Smooth muscle cell of trachea (primary cell): ENCODE results near the gene ZSCAN1. TPM values are rescaled to one million over a fixed set of nuclear protein-coding genes. Genes with fewer than 3 reads are reported as not detected.

ENCODE experiments used
- total RNA-seq: library from RNA; depleted of rRNA; stranded (reverse); fragments of >200 nt; gene quantifications from 2 replicates; pipeline ENCODE4 v1.2.1, GENCODE V29; 2014

The ZSCAN1 gene
- 0.83 TPM in 1 of 2 replicates, not detected in the other for total RNA-seq

GRCh38 chr19:58033741-58034476, at the start of gene ZSCAN1:
ZSCAN1 (plus strand) TSS chr19:58034025; CDS start chr19:58037837, 3,812 bp downstream.

GRCh38 chr19:58002384-58003173, 31.2 kb upstream of the ZSCAN1 start, which contains the start of gene ZNF606:
ZNF606 (minus strand) TSS chr19:58002820; CDS start chr19:58001319, 1,501 bp downstream.

GRCh38 chr19:58059003-58059670, 25.3 kb downstream of the ZSCAN1 start, which contains the start of gene ZNF135:
ZNF135 (plus strand) TSS chr19:58059282; CDS start chr19:58060003, 721 bp downstream.

GRCh38 chr19:58097781-58098681, 64.2 kb downstream of the ZSCAN1 start, which contains the start of gene ZSCAN18:
ZSCAN18 (minus strand) TSS chr19:58098231; CDS start chr19:58090267, 7,964 bp downstream.

Other genes starting within 250 kb of the ZSCAN1 start
- gene ZNF552, start 219.1 kb upstream of the ZSCAN1 start, total RNA-seq, result 2.8 and 6.8 TPM in 2 replicates
- gene ZNF587B, start 203.7 kb upstream of the ZSCAN1 start, total RNA-seq, result 15.7 and 25.2 TPM in 2 replicates
- 22.3 and 35.3 TPM in 2 replicates for gene ZNF587, start 184.2 kb upstream of the ZSCAN1 start, total RNA-seq
- 6.1 and 10.3 TPM in 2 replicates for gene ZNF814, start 145.0 kb upstream of the ZSCAN1 start, total RNA-seq
- gene ZNF417, start 117.4 kb upstream of the ZSCAN1 start, total RNA-seq, result 23.4 and 25.1 TPM in 2 replicates
- gene ZNF418, start 98.6 kb upstream of the ZSCAN1 start, total RNA-seq, result 9.4 and 10.3 TPM in 2 replicates
- gene ZNF256, start 86.3 kb upstream of the ZSCAN1 start, total RNA-seq, result 3.3 and 6.1 TPM in 2 replicates
- gene C19orf18, start 59.5 kb upstream of the ZSCAN1 start, total RNA-seq, result 0.17 TPM in 1 of 2 replicates, not detected in the other
- gene ZNF606, start 31.2 kb upstream of the ZSCAN1 start, total RNA-seq, result 26.1 and 31.6 TPM in 2 replicates
- gene ZNF135, start 25.3 kb downstream of the ZSCAN1 start, total RNA-seq, result 6.1 and 8.3 TPM in 2 replicates
- 56.6 and 92.3 TPM in 2 replicates for gene ZSCAN18, start 64.2 kb downstream of the ZSCAN1 start, total RNA-seq
- gene ZNF329, start 116.8 kb downstream of the ZSCAN1 start, total RNA-seq, result 17.5 and 21.2 TPM in 2 replicates
- gene ZNF274, start 149.0 kb downstream of the ZSCAN1 start, total RNA-seq, result 27.8 and 32.1 TPM in 2 replicates
- 35.9 and 40.7 TPM in 2 replicates for gene ZNF544, start 194.9 kb downstream of the ZSCAN1 start, total RNA-seq
- 4.9 and 6.1 TPM in 2 replicates for gene ZNF8, start 244.9 kb downstream of the ZSCAN1 start, total RNA-seq